Neural cell (in vitro differentiated cells): Measurements from ENCODE around the gene TMPRSS6. TPM values are rescaled to one million over a fixed set of nuclear protein-coding genes. Genes with fewer than 3 reads are reported as not detected.

Experiments
- H2AFZ ChIP-seq: fragments of 200-600, 300-800 bp; sonication (generic), shearing (Covaris generic); 2 replicates; pipeline ENCODE4 v1.6.0; 2014; ENCODE audit warnings: low read depth, mild to moderate bottlenecking, antibody characterized with exemption, low read length, moderate library complexity
- H3F3A ChIP-seq: fragments of 200-600 bp; shearing (Covaris generic); 2 replicates; pipeline ENCODE4 v1.6.1; 2016; ENCODE audit warnings: mild to moderate bottlenecking, moderate library complexity, mixed read lengths, antibody characterized with exemption, low read length; ENCODE audit not compliant: insufficient read depth, poor library complexity, severe bottlenecking
- H3K27ac ChIP-seq: fragments of 200-600, 300-800 bp; sonication (generic), shearing (Covaris generic); 2 replicates; pipeline ENCODE4 v1.5.1; 2014; ENCODE audit warnings: mild to moderate bottlenecking, low read length, moderate library complexity
- H3K27me3 ChIP-seq: fragments of 300-800, 200-600 bp; sonication (generic), shearing (Covaris generic); 2 replicates; pipeline ENCODE4 v1.6.0; 2014; ENCODE audit warnings: mild to moderate bottlenecking, low read depth, low read length, moderate library complexity; ENCODE audit not compliant: insufficient read depth
- H3K36me3 ChIP-seq: fragments of 300-800, 200-600 bp; sonication (generic), shearing (Covaris generic); 2 replicates; pipeline ENCODE4 v1.5.1; 2014; ENCODE audit warnings: mild to moderate bottlenecking, antibody characterized with exemption, low read length, moderate library complexity; ENCODE audit not compliant: insufficient read depth
- H3K4me2 ChIP-seq: fragments of 300-800, 200-600 bp; sonication (generic), shearing (Covaris generic); 2 replicates; pipeline ENCODE4 v1.6.0; 2014; ENCODE audit warnings: mild to moderate bottlenecking, low read length
- H3K4me3 ChIP-seq: fragments of 300-800, 200-600 bp; sonication (generic), shearing (Covaris generic); 2 replicates; pipeline ENCODE4 v1.5.1; 2014; ENCODE audit warnings: mild to moderate bottlenecking, low read length, moderate library complexity
- H3K79me2 ChIP-seq: fragments of 200-600 bp; shearing (Covaris generic); replicated peaks from 2 replicates; pipeline ENCODE4 v1.6.0; 2014; ENCODE audit warnings: mild to moderate bottlenecking, low read length, moderate library complexity; ENCODE audit not compliant: insufficient read depth
- H3K9ac ChIP-seq: fragments of 300-800, 200-600 bp; sonication (generic), shearing (Covaris generic); 2 replicates; pipeline ENCODE4 v1.6.1; 2016; ENCODE audit warnings: mild to moderate bottlenecking, low read length, mixed read lengths
- H3K9me2 ChIP-seq: fragments of 200-600 bp; shearing (Covaris generic); 2 replicates; pipeline ENCODE4 v1.6.1; 2016; ENCODE audit warnings: mild to moderate bottlenecking, low read length, mixed read lengths; ENCODE audit not compliant: insufficient read depth
- H3K9me3 ChIP-seq: fragments of 200-600, 300-800 bp; sonication (generic), shearing (Covaris generic); 2 replicates; pipeline ENCODE4 v1.6.1; 2016; ENCODE audit warnings: mild to moderate bottlenecking, mixed run types, low read length, moderate library complexity, mixed read lengths
- H4K20me1 ChIP-seq: fragments of 200-600 bp; shearing (Covaris generic); 2 replicates; pipeline ENCODE4 v1.6.1; 2016; ENCODE audit warnings: mild to moderate bottlenecking, mixed run types; ENCODE audit not compliant: insufficient read depth
- EP300 ChIP-seq: fragments of 450-650 bp; conservative IDR thresholded peaks from 2 replicates; pipeline ENCODE4 v1.6.1; 2014; ENCODE audit warnings: antibody characterized with exemption, mild to moderate bottlenecking, moderate library complexity; ENCODE audit not compliant: poor library complexity, severe bottlenecking
- MXI1 ChIP-seq: fragments of 450-650 bp; conservative IDR thresholded peaks from 2 replicates; pipeline ENCODE4 v1.6.1; 2014; ENCODE audit warnings: antibody characterized with exemption, mild to moderate bottlenecking; ENCODE audit not compliant: poor library complexity, severe bottlenecking
- POLR2AphosphoS5 ChIP-seq: IDR thresholded peaks from 2 replicates; pipeline ENCODE4 v1.6.1; 2012
- RAD21 ChIP-seq: fragments of 450-650 bp; conservative IDR thresholded peaks from 2 replicates; pipeline ENCODE4 v1.6.1; 2014; ENCODE audit warnings: antibody characterized with exemption, mild to moderate bottlenecking, moderate library complexity
- SMC3 ChIP-seq: fragments of 450-650 bp; conservative IDR thresholded peaks from 2 replicates; pipeline ENCODE4 v1.6.1; 2014; ENCODE audit warnings: antibody characterized with exemption, mild to moderate bottlenecking, moderate library complexity; ENCODE audit not compliant: poor library complexity
- TAF1 ChIP-seq: IDR thresholded peaks from 2 replicates; pipeline ENCODE4 v1.6.1; 2012; ENCODE audit warnings: low read depth
- polyA plus RNA-seq: library from polyadenylated mRNA; depleted of rRNA; stranded (reverse); fragments of >200 nt; gene quantifications from 2 replicates; pipeline ENCODE4 v1.2.3, GENCODE V29; 2014
- TF ChIP-seq, protein P1 (sequence below): fragments of 450-650 bp; IDR thresholded peaks from 2 replicates; pipeline ENCODE4 v1.5.1; 2014; ENCODE audit warnings: antibody characterized with exemption, mild to moderate bottlenecking, moderate library complexity; ENCODE audit not compliant: poor library complexity, severe bottlenecking
- TF ChIP-seq, protein P2 (sequence below): IDR thresholded peaks from 2 replicates; pipeline ENCODE4 v1.6.1; 2012; ENCODE audit warnings: borderline replicate concordance

TMPRSS6 gene
- polyA plus RNA-seq, 1 donor from 2014 or later: not detected

DNA sequence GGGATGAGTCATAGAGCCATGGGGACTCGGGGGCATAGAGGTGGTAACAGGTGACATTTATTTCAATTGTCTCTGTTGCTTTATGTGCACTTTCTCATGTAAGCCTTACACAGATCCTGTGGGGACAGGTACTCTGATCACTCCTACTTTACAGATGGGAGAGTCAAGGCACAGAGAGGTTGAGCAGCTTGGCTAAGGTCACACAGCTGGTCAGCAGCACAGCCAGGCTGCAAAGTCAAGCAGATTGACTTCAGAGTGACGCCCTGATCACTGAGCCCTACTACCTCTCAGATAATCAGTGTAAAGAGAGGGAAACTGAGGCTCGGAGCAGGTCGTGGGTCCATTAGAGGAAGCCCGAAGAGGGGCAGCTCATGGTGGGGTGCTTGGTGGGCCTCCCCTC lies 3.5 kb downstream of the TMPRSS6 start:
- Histone ChIP-seq H3K9ac (no peak overlapping the region), H3F3A (no peaks in the 10 kb centered on the region), H3K4me2 (no peak overlapping the region), H3K9me2 (no peaks in the 10 kb centered on the region), H3K36me3 (no peaks in the 10 kb centered on the region), H3K9me3 (no peaks in the 10 kb centered on the region), H3K27me3 (no peaks in the 10 kb centered on the region), H2AFZ (no peak overlapping the region), H3K4me3 (no peak overlapping the region), H3K79me2 (no peaks in the 10 kb centered on the region), H4K20me1 (no peaks in the 10 kb centered on the region), H3K27ac (no peak overlapping the region)
- TF ChIP-seq SMC3 (no peak), POLR2AphosphoS5 (no peak), MXI1 (no peak), EP300 (no peak)
- TF ChIP-seq, protein P1, sequence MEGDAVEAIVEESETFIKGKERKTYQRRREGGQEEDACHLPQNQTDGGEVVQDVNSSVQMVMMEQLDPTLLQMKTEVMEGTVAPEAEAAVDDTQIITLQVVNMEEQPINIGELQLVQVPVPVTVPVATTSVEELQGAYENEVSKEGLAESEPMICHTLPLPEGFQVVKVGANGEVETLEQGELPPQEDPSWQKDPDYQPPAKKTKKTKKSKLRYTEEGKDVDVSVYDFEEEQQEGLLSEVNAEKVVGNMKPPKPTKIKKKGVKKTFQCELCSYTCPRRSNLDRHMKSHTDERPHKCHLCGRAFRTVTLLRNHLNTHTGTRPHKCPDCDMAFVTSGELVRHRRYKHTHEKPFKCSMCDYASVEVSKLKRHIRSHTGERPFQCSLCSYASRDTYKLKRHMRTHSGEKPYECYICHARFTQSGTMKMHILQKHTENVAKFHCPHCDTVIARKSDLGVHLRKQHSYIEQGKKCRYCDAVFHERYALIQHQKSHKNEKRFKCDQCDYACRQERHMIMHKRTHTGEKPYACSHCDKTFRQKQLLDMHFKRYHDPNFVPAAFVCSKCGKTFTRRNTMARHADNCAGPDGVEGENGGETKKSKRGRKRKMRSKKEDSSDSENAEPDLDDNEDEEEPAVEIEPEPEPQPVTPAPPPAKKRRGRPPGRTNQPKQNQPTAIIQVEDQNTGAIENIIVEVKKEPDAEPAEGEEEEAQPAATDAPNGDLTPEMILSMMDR: no peak

DNA sequence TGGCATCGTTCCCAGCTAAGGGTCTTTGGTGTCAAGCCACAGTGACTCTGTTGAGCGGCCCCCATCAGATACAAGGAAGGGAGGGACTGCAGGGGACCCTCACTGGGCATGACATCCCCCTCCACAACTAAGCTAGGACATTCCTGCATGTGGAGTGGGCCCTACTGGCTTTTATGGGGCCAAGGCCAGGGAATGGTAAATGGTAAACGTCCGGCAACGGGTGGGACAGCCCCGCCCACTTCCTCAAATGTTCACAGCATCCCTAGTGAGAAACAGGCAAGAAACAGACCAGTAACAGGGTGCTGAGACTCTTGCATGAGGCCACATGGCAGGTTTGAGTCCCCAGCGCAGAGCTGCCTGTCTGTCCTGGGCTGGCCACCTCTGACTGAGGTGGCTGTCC lies 4.4 kb downstream of the TMPRSS6 start:
- H3K27ac ChIP-seq: no peak overlapping the region
- H3K4me2 ChIP-seq: no peak overlapping the region
- H3K9me3 ChIP-seq: no peaks in the 10 kb centered on the region
- H2AFZ ChIP-seq: no peak overlapping the region
- no peak for TF ChIP-seq TAF1
- TF ChIP-seq, protein P1: no peak
- no peak for TF ChIP-seq EP300
- no peak for TF ChIP-seq SMC3
- no peak for TF ChIP-seq MXI1
- TF ChIP-seq, protein P2, sequence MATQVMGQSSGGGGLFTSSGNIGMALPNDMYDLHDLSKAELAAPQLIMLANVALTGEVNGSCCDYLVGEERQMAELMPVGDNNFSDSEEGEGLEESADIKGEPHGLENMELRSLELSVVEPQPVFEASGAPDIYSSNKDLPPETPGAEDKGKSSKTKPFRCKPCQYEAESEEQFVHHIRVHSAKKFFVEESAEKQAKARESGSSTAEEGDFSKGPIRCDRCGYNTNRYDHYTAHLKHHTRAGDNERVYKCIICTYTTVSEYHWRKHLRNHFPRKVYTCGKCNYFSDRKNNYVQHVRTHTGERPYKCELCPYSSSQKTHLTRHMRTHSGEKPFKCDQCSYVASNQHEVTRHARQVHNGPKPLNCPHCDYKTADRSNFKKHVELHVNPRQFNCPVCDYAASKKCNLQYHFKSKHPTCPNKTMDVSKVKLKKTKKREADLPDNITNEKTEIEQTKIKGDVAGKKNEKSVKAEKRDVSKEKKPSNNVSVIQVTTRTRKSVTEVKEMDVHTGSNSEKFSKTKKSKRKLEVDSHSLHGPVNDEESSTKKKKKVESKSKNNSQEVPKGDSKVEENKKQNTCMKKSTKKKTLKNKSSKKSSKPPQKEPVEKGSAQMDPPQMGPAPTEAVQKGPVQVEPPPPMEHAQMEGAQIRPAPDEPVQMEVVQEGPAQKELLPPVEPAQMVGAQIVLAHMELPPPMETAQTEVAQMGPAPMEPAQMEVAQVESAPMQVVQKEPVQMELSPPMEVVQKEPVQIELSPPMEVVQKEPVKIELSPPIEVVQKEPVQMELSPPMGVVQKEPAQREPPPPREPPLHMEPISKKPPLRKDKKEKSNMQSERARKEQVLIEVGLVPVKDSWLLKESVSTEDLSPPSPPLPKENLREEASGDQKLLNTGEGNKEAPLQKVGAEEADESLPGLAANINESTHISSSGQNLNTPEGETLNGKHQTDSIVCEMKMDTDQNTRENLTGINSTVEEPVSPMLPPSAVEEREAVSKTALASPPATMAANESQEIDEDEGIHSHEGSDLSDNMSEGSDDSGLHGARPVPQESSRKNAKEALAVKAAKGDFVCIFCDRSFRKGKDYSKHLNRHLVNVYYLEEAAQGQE: no peak
- no peak for TF ChIP-seq RAD21
- no peak for TF ChIP-seq POLR2AphosphoS5
- H3K36me3 ChIP-seq: no peaks in the 10 kb centered on the region
- no peaks in the 10 kb centered on the region for H3F3A ChIP-seq
- no peaks in the 10 kb centered on the region for H3K9me2 ChIP-seq
- no peaks in the 10 kb centered on the region for H4K20me1 ChIP-seq
- no peak overlapping the region for H3K9ac ChIP-seq
- H3K27me3 ChIP-seq: no peaks in the 10 kb centered on the region
- no peak overlapping the region for H3K4me3 ChIP-seq
- no peaks in the 10 kb centered on the region for H3K79me2 ChIP-seq
